ENCODE results near the gene CHD9.

The CHD9 gene

DNA sequence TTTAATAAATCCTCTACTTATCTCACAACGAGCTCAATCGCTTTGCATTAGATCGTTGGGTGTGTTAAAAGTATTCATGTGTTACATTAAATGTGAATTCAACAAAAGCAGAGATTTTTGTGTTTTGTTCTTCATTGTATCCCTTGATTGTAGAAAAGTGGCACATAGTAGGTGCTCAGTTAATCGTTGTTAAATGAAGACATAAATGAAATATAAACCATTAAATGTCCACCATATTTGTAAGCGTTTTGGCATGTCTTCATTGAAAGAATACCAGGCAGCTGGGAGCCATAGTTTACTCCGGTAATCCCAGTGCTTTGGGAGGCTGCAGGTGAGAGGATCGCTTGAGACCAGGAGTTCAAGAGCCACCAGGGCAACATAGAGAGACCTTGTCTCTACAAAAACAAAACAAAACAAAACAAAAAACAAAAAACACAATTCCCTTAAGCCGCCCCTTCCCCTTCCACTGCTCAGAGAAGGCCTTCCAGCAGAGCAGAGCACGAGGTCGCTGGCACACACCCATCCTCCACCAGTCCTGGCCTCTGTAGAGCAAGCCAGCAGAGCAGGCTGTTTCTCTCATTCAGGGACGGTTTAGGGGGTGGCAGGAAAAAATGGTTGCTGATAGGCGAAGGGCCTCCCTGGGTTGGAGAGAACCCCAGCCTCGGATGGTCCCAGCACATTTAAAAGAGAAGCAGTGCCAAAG lies 673 bp upstream of the CHD9 start:
- TF ChIP-seq TAF1 (IDR thresholded peaks at IDR 0.05; ENCODE audit: borderline replicate concordance, low read depth, low read length) (no peak), POLR2AphosphoS5 (IDR thresholded peaks at IDR 0.05; ENCODE audit: low read depth, low read length) (0 out of 2 replicates have a peak, but pooled peaks have one; percentile 15)
- DNase-seq (ENCODE audit: insufficient read length), result no peak
- no peak for FAIRE-seq

DNA sequence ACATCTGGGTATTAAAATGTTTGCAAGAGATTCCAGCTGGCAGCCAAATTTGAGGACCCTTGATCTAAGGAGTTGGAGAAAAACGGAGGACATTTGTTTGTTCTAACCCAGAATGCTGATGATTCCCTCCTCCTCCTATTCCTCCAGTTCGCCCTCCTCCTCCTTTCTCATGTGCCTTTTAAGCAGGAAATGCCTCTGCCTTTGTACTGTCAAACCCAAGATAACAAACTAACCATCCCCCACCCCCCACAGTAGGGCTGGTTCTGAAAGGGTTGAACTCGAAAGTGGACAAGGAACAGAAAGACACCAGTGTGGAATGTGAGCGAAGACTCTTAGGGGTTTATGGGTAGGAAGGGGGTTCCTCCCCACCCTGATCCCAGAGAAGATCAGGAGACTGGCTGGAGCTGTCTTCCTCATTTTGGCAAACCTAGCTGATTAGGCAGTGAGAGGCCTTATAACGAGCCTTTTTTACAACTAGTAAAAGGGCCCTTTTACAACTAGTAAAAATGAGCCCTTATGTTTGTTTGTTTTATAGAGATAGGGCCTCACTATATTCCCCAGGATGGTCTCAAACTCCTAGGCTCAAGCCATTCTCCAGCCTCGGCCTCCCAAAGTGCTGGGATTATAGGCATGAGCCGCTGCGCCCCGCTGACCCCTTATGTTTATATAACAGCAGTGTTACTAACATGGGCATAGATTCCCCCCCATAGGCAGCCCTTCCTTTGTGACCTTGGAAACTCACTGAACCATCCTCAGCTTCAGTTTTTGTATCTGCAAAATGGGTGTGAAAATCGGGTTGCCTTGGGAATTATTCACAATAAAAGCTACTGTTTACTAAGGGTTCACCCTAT lies 975 bp downstream of the CHD9 start:
- TF ChIP-seq POLR2AphosphoS5 (IDR thresholded peaks at IDR 0.05; ENCODE audit: low read depth, low read length) (no peak), TAF1 (IDR thresholded peaks at IDR 0.05; ENCODE audit: borderline replicate concordance, low read depth, low read length) (no peak), POLR2A (IDR thresholded peaks at IDR 0.05; ENCODE audit: low read depth, low read length) (no peak)
- FAIRE-seq, result peak; percentile 54
- DNase-seq (ENCODE audit: insufficient read length), result no peak

- TF ChIP-seq TAF1 (IDR thresholded peaks at IDR 0.05; ENCODE audit: borderline replicate concordance, low read depth, low read length), result no peak
- no peak for TF ChIP-seq POLR2AphosphoS5 (IDR thresholded peaks at IDR 0.05; ENCODE audit: low read depth, low read length)
- TF ChIP-seq POLR2A (IDR thresholded peaks at IDR 0.05; ENCODE audit: low read depth, low read length), result no peak
- FAIRE-seq (no peak), DNase-seq (ENCODE audit: insufficient read length) (no peak)
Measured at GRCh38 chr16:53056392-53056881, 1.6 kb downstream of the CHD9 start.

GRCh38 chr16:53057658-53058057 lies 2.9 kb downstream of the CHD9 start:
- TF ChIP-seq POLR2A (IDR thresholded peaks at IDR 0.05; ENCODE audit: low read depth, low read length) (no peak), POLR2AphosphoS5 (IDR thresholded peaks at IDR 0.05; ENCODE audit: low read depth, low read length) (no peak), TAF1 (IDR thresholded peaks at IDR 0.05; ENCODE audit: borderline replicate concordance, low read depth, low read length) (no peak)
- FAIRE-seq, result no peak
- DNase-seq (ENCODE audit: insufficient read length), result no peak

DNA sequence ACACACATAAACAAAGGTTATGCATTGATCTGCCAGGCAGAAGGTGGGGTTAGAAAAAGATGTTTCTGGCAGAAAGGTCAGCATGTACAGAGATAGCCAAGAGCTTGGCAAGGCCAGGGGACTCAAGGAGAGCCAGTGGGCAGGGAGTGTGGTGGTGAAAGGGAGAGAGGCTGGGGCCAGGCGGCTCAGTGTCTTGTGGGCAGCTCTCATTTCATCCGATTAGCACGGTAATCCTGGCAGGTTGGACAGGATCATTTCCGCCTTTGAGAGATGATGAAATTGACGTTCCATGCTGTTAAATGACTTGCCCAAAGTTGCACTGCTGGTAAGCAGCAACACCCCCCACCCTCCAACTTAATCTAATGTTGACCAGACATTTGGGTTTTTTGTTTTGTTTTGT lies 3.6 kb downstream of the CHD9 start:
- no peak for TF ChIP-seq POLR2AphosphoS5 (IDR thresholded peaks at IDR 0.05; ENCODE audit: low read depth, low read length)
- TF ChIP-seq POLR2A (IDR thresholded peaks at IDR 0.05; ENCODE audit: low read depth, low read length), result no peak
- no peak for TF ChIP-seq TAF1 (IDR thresholded peaks at IDR 0.05; ENCODE audit: borderline replicate concordance, low read depth, low read length)
- FAIRE-seq (no peak), DNase-seq (ENCODE audit: insufficient read length) (no peak)

DNA sequence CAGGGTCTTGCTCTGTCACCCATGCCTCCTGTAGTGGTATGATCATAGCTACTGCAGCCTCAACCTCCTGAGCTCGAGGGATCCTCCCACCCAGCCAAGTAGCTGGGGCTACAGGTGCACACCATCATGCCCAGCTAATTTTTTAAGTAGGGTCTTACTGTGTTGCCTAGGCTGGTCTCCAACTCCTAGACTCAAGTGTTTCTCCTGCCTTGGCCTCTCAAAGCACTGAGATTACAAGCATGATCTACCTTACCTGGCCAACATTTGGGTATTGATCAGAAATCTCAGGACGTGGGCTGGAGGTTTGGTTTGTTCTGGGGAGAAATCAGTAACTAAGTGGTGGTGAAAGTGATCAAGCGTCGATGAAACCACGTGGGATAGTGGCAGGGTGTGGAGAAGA lies 4.1 kb downstream of the CHD9 start:
- FAIRE-seq (no peak), DNase-seq (ENCODE audit: insufficient read length) (no peak)
- TF ChIP-seq POLR2A (IDR thresholded peaks at IDR 0.05; ENCODE audit: low read depth, low read length) (no peak), TAF1 (IDR thresholded peaks at IDR 0.05; ENCODE audit: borderline replicate concordance, low read depth, low read length) (no peak), POLR2AphosphoS5 (IDR thresholded peaks at IDR 0.05; ENCODE audit: low read depth, low read length) (no peak)

DNA sequence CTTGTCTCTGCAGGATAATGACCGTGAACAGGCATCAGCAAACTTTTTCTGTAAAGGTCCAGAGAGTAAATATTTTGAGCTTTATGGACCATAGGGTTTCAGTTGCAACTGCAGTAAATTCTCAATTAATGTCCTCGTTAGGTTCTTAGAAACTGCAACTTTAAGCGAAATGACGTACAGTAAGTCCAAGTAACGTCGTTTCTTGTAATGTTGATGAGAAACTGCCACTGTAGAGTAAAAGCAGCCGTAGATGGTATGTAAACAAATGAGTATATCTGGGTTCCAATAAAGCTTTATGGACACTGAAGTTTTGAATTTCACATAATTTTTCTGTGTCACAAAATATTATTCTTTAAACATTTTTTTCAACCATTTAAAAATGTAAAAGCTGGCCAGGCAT lies 4.9 kb downstream of the CHD9 start:
- DNase-seq (ENCODE audit: insufficient read length), result no peak
- TF ChIP-seq TAF1 (IDR thresholded peaks at IDR 0.05; ENCODE audit: borderline replicate concordance, low read depth, low read length), result no peak
- no peak for TF ChIP-seq POLR2A (IDR thresholded peaks at IDR 0.05; ENCODE audit: low read depth, low read length)
- TF ChIP-seq POLR2AphosphoS5 (IDR thresholded peaks at IDR 0.05; ENCODE audit: low read depth, low read length), result no peak
- FAIRE-seq, result no peak

DNA sequence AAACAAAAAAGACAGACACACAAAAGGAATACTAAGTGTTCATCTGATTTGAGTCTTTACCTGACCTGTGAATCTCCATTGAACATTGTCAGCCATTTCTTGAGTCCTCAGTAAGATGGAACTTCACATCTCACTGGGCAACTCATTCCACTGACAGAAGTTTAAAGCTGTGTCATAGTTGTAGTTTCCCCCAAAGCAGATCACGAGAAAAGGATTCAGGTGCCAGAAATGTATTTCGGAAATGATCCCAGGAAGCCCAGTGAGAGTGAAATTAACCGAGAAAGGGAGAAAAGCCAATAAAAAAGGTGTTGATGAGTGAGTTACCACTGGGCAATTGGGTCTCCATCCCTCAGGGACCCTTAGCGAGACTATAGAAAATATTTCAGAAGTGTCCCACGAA lies 6.5 kb downstream of the CHD9 start:
- FAIRE-seq (no peak), DNase-seq (ENCODE audit: insufficient read length) (no peak)
- no peak for TF ChIP-seq TAF1 (IDR thresholded peaks at IDR 0.05; ENCODE audit: borderline replicate concordance, low read depth, low read length)

DNA sequence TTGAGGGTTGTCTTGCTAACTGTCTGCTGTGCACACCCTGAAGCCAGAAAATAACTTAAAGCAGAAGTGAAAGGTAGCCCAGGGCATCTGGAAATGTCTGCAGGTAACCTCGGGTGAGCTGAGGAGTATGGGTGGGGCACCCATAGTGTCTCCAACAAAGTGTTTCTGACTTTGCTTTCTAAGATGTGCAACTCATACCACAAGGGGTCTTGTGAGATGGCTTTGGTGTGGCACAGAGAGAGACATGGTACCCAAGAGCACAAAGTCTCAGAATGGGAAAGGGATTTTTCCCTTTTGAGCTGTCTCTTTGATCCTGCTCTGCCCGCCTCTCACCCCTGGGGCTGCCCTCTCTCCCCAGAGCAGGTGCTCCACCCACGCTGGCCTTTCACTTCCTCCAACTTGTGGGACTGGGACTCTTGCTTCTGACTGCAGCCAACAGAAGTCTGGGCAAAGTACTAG lies 6.9 kb downstream of the CHD9 start:
- DNase-seq (ENCODE audit: insufficient read length), result no peak

DNA sequence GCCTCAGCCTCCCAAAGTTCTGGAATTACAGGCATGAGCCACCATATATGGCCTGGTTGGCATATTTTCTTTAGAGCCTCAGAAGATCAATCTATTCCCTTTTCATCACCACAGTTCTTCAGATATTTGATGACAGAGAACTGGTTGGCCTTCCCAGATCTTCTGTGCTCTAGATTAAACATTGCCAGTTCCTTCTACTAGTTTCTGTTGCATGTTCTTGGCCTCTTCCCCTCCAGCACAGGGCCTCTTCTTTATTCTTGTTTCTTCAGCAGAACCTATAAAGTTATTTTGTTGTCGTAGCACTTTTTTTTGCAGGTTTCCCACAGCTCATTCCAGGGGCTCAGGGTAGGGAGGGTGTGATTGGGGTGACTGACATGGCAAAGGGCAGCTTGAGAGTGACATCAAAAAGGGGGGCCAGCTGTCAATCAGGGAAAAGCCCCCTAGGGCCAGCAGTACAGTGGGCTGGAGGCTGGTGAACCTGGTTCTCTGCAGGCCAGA lies 9.3 kb downstream of the CHD9 start:
- TF ChIP-seq POLR2A (IDR thresholded peaks at IDR 0.05; ENCODE audit: low read depth, low read length) (no peak), TAF1 (IDR thresholded peaks at IDR 0.05; ENCODE audit: borderline replicate concordance, low read depth, low read length) (no peak), POLR2AphosphoS5 (IDR thresholded peaks at IDR 0.05; ENCODE audit: low read depth, low read length) (no peak)
- FAIRE-seq, result no peak
- DNase-seq (ENCODE audit: insufficient read length), result no peak

More for the DNA sequence above, 6.9 kb downstream of the CHD9 start:
- TF ChIP-seq POLR2A (IDR thresholded peaks at IDR 0.05; ENCODE audit: low read depth, low read length) (0 out of 2 replicates have a peak, but pooled peaks have one; percentile 5), POLR2AphosphoS5 (IDR thresholded peaks at IDR 0.05; ENCODE audit: low read depth, low read length) (peak; percentile 60; the same call in 1 of the 2 replicates), TAF1 (IDR thresholded peaks at IDR 0.05; ENCODE audit: borderline replicate concordance, low read depth, low read length) (no peak)
- peak; percentile 87 for FAIRE-seq

DNA sequence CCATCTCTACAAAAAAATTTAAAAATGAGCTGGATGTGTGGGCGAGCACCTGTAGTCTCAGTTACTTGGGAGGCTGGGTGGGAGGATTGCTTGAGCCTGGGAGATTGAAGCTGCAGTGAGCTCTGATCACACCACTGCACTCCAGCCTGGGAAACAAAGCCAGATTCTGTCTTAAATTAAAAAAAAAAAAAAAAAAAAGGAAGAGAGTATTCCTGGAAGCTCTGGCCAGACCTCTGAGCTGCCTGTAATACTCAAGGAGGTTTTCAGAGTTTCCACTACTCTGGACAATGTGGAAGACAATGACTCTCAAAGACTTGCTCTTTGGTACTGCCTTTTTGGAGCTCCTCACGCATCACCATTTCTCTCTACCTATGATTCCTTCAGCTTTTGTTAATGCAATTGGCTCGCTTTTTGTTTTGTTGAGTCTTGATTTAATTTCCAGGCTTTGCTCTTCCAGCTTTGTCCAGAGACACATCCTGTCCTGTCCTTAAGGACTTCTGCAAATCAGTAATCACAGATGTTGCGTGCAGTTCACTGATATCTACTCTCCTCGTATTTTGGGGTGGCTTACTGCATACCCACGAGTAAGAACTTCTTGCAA lies 10.8 kb downstream of the CHD9 start:
- no peak for FAIRE-seq
- TF ChIP-seq TAF1 (IDR thresholded peaks at IDR 0.05; ENCODE audit: borderline replicate concordance, low read depth, low read length), result no peak
- TF ChIP-seq POLR2AphosphoS5 (IDR thresholded peaks at IDR 0.05; ENCODE audit: low read depth, low read length), result no peak
- no peak for TF ChIP-seq POLR2A (IDR thresholded peaks at IDR 0.05; ENCODE audit: low read depth, low read length)
- DNase-seq (ENCODE audit: insufficient read length), result no peak
